ENCODE results near the gene RXRA. TPM values are rescaled to one million over a fixed set of nuclear protein-coding genes. Genes with fewer than 3 reads are reported as not detected.

The RXRA gene
- total and polyA plus RNA-seq, 2 donors (not counting 3 experiments of a cell fraction or from before 2014, with no cell fraction given): 15.4 to 37.4 TPM

GRCh38 chr9:134408389-134408788 lies 82.1 kb downstream of the RXRA start:
- DNase-seq (ENCODE audit: low read depth, low spot score): no peak
- intact Hi-C loops (cut with micrococcal nuclease) (no loop called here), dilution Hi-C loops (cut with MboI; ENCODE audit: extremely low pct_ligation_motif_present, low sequenced_read_pairs) (no loop called here)
- Histone ChIP-seq H3K4me3 (replicated peaks in 1 of 3; ENCODE audit: insufficient read depth in 1 of 3, low read depth in 1 of 3, low read length in 3 of 3) (no peak overlapping the region), H3K4me1 (ENCODE audit: control insufficient read depth, extremely low read depth, insufficient read depth, low read length) (peaks cover 54% of the 10 kb centered on the region), H3K36me3 (ENCODE audit: control insufficient read depth in 2 of 2, extremely low read depth in 1 of 2, insufficient read depth in 2 of 2, low read length in 2 of 2) (no peaks in the 10 kb centered on the region), H4K20me1 (replicated peaks; ENCODE audit: control insufficient read depth, extremely low read depth, insufficient read depth, low read length) (no peaks in the 10 kb centered on the region), H3K27ac (ENCODE audit: insufficient read depth, low read depth, low read length) (peak overlapping the region; percentile 94), H3K79me2 (ENCODE audit: control insufficient read depth, insufficient read depth, low read length) (peaks cover 3% of the 10 kb centered on the region), H3K27me3 (ENCODE audit: control insufficient read depth in 2 of 2, insufficient read depth in 2 of 2, low read length in 2 of 2) (no peaks in the 10 kb centered on the region), H2AFZ (ENCODE audit: low read depth, low read length) (no peak overlapping the region), H3K9me3 (replicated peaks; ENCODE audit: control insufficient read depth, insufficient read depth, low read length) (no peaks in the 10 kb centered on the region), H3K4me2 (ENCODE audit: insufficient read depth, low read length) (no peak overlapping the region), H3K9ac (replicated peaks; ENCODE audit: extremely low read depth, insufficient read depth, low read length) (no peak overlapping the region), H3K9me1 (replicated peaks; ENCODE audit: control insufficient read depth, extremely low read depth, insufficient read depth, low read length) (no peaks in the 10 kb centered on the region)
- CTCF ChIA-PET: interaction anchor here (1.5 kb wide), 1 partner anchor 12 kb away, joined by 7 read pairs; no protein-coding TSS in a partner anchor
- BruUV-seq (replicated peaks): no TSS peak
- TF ChIP-seq GATA2 (IDR thresholded peaks at IDR 0.05; ENCODE audit: insufficient read depth, insufficient read length, low read depth, low read length) (no peak), CTCF (IDR thresholded peaks at IDR 0.05; ENCODE audit: extremely low read depth in 1 of 2, insufficient read depth in 1 of 2, low read depth in 1 of 2, low read length in 2 of 2) (peak in 1 of 2 donors; percentile 41)
- POLR2A ChIA-PET: no interaction called here
- FAIRE-seq: no peak

- BruUV-seq (replicated peaks): no TSS peak
- CTCF ChIA-PET: no interaction called here
- Histone ChIP-seq H3K36me3 (ENCODE audit: control insufficient read depth in 2 of 2, extremely low read depth in 1 of 2, insufficient read depth in 2 of 2, low read length in 2 of 2) (no peaks in the 10 kb centered on the region), H3K4me3 (replicated peaks in 1 of 3; ENCODE audit: insufficient read depth in 1 of 3, low read depth in 1 of 3, low read length in 3 of 3) (no peak overlapping the region), H3K9me3 (replicated peaks; ENCODE audit: control insufficient read depth, insufficient read depth, low read length) (no peaks in the 10 kb centered on the region), H3K4me2 (ENCODE audit: insufficient read depth, low read length) (no peak overlapping the region), H3K4me1 (ENCODE audit: control insufficient read depth, extremely low read depth, insufficient read depth, low read length) (peaks cover 53% of the 10 kb centered on the region), H3K27me3 (ENCODE audit: control insufficient read depth in 2 of 2, insufficient read depth in 2 of 2, low read length in 2 of 2) (no peaks in the 10 kb centered on the region), H3K9ac (replicated peaks; ENCODE audit: extremely low read depth, insufficient read depth, low read length) (no peak overlapping the region), H3K79me2 (ENCODE audit: control insufficient read depth, insufficient read depth, low read length) (peaks cover 3% of the 10 kb centered on the region), H4K20me1 (replicated peaks; ENCODE audit: control insufficient read depth, extremely low read depth, insufficient read depth, low read length) (no peaks in the 10 kb centered on the region), H2AFZ (ENCODE audit: low read depth, low read length) (no peak overlapping the region), H3K9me1 (replicated peaks; ENCODE audit: control insufficient read depth, extremely low read depth, insufficient read depth, low read length) (no peaks in the 10 kb centered on the region), H3K27ac (ENCODE audit: insufficient read depth, low read depth, low read length) (no peak overlapping the region)
- no peak for FAIRE-seq
- POLR2A ChIA-PET: no interaction called here
- TF ChIP-seq CTCF (IDR thresholded peaks at IDR 0.05; ENCODE audit: extremely low read depth in 1 of 2, insufficient read depth in 1 of 2, low read depth in 1 of 2, low read length in 2 of 2) (no peak), POLR2AphosphoS5 (IDR thresholded peaks at IDR 0.05; ENCODE audit: insufficient read depth, low read depth, low read length) (no peak), GATA2 (IDR thresholded peaks at IDR 0.05; ENCODE audit: insufficient read depth, insufficient read length, low read depth, low read length) (no peak)
- intact Hi-C loops (cut with micrococcal nuclease) (no loop called here), dilution Hi-C loops (cut with MboI; ENCODE audit: extremely low pct_ligation_motif_present, low sequenced_read_pairs) (no loop called here)
- no peak for DNase-seq (ENCODE audit: low read depth, low spot score)
Observed at GRCh38 chr9:134408939-134409737, 82.9 kb downstream of the RXRA start.

Data from endothelial cell of umbilical vein (primary cell).